Measurements from ENCODE around the gene CTF1.

DNA sequence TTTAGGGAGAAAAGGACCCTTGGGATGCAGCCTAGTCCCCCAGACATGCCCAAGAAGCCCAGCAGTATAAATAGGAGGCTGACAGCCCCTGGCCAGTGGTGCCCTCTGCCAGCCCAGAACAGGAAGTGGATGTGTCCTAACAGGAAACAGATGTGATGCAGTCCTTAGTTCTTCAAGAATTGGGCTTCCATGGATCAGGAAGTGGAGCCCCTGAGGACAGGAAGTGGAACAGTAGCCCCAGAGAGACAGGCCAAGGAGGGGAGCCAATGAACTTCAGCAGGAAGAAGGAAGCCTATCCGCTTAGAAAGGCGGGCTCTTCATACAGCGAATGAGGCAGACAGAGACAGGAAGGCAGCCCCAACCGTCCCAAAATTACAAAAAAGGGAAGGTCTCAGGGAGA lies 7.2 kb downstream of the CTF1 start:
- TF ChIP-seq, protein P1, sequence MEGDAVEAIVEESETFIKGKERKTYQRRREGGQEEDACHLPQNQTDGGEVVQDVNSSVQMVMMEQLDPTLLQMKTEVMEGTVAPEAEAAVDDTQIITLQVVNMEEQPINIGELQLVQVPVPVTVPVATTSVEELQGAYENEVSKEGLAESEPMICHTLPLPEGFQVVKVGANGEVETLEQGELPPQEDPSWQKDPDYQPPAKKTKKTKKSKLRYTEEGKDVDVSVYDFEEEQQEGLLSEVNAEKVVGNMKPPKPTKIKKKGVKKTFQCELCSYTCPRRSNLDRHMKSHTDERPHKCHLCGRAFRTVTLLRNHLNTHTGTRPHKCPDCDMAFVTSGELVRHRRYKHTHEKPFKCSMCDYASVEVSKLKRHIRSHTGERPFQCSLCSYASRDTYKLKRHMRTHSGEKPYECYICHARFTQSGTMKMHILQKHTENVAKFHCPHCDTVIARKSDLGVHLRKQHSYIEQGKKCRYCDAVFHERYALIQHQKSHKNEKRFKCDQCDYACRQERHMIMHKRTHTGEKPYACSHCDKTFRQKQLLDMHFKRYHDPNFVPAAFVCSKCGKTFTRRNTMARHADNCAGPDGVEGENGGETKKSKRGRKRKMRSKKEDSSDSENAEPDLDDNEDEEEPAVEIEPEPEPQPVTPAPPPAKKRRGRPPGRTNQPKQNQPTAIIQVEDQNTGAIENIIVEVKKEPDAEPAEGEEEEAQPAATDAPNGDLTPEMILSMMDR (conservative IDR thresholded peaks at IDR 0.05; ENCODE audit: low read length) = no peak
- TF ChIP-seq EZH2phosphoT487 (IDR thresholded peaks at IDR 0.05; ENCODE audit: borderline replicate concordance) = no peak

Measured in Loucy (cell line).